AG10803 (cell line): ENCODE results near the gene IL26.
A peak's percentile ranks its signal among the peaks of the same experiment; 100 is the strongest.

ENCODE experiments used
- DNase-seq: peaks from one replicate; pipeline ENCODE4 v3.0.0; 2010; ENCODE audit warnings: low read depth
- H3K4me3 ChIP-seq: 2 replicates; pipeline ENCODE4 v1.5.1; 2011; ENCODE audit warnings: mild to moderate bottlenecking, low read length, control low read depth
- CTCF ChIP-seq: conservative IDR thresholded peaks from 2 replicates; pipeline ENCODE4 v1.5.1; 2011; ENCODE audit warnings: mild to moderate bottlenecking, low read length, control low read depth, inconsistent platforms

Gene IL26

DNA sequence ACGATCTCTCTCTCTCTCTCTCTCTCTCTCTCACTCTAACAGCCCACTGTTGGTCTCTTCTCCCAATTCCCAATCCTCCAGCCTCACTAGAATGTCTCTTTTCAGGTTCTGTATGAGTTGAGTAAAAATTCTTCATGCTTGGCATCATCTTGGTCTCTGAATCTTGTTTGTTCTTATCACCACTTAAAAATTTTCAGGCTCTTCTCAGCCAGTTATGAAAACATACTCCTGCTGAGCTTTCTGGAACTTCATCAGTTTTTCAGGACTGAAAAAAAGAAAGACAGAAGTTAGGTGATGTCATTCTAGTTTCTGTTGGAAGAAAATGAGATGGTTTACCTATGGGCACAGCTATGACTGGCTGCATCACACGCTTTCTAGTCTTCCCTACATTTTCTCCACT, 39.2 kb upstream of the IL26 start:
- no peak overlapping the region for H3K4me3 ChIP-seq
- TF ChIP-seq CTCF: no peak
- peak; percentile 72 for DNase-seq

DNA sequence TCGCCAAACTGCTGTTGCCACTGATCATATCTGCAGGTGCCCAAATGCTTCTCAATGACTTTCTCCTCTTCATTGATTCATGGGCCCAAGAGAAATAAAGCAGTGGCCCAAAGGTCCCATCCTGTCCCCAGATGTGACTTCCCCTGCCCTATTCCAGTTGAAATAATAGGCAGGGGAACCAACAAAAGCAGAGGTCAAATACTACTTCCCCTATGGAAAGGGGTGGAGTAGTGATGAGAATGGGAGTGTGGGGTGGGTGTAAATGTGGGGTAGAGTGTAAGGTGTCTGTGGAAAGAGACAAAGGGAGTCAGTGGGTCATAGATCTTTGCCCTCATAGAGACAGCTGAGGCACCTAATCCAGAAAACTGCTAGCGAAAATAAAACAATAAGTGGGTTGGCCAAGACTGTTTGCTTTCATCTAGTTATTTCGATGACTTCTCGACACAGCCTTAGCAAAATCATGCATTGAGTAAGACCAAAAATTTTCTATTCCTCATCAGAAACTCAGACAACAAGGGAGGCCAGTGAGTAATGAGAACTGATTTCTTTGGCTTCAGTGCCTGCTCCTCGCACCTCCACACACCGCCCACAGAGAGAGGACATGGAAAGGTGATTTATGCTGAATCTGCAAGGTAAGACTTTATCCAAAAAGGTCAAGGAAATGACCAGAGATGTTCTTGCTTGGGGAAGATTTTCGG, 38.7 kb upstream of the IL26 start:
- H3K4me3 ChIP-seq: no peak overlapping the region
- no peak for TF ChIP-seq CTCF
- no peak for DNase-seq

GRCh38 chr12:68263366-68263765, 37.8 kb upstream of the IL26 start:
- TF ChIP-seq CTCF: no peak
- no peak overlapping the region for H3K4me3 ChIP-seq
- DNase-seq: peak; percentile 46

- H3K4me3 ChIP-seq: no peak overlapping the region
- no peak for DNase-seq
- no peak for TF ChIP-seq CTCF
These were observed 36.3 kb upstream of the IL26 start for GRCh38 chr12:68261896-68262295.

GRCh38 chr12:68260153-68260552, 34.5 kb upstream of the IL26 start:
- TF ChIP-seq CTCF: no peak
- no peak for DNase-seq
- H3K4me3 ChIP-seq: no peak overlapping the region

GRCh38 chr12:68259318-68259940, 33.8 kb upstream of the IL26 start:
- DNase-seq: peak; percentile 68
- H3K4me3 ChIP-seq: no peak overlapping the region

More at GRCh38 chr12:68259318-68259940, 33.8 kb upstream of the IL26 start:
- TF ChIP-seq CTCF: no peak
